GM12874 (cell line): ENCODE results near the gene TARS1.

Experiments
- TF ChIP-seq, protein P1 (sequence below): IDR thresholded peaks from 2 replicates; pipeline ENCODE4 v1.5.1; 2011; ENCODE audit warnings: low read depth, mild to moderate bottlenecking, control low read depth, low read length, moderate library complexity; ENCODE audit not compliant: insufficient read depth

The TARS1 gene

GRCh38 chr5:33462456-33462855 is 21.7 kb downstream of the TARS1 start:
- TF ChIP-seq, protein P1, sequence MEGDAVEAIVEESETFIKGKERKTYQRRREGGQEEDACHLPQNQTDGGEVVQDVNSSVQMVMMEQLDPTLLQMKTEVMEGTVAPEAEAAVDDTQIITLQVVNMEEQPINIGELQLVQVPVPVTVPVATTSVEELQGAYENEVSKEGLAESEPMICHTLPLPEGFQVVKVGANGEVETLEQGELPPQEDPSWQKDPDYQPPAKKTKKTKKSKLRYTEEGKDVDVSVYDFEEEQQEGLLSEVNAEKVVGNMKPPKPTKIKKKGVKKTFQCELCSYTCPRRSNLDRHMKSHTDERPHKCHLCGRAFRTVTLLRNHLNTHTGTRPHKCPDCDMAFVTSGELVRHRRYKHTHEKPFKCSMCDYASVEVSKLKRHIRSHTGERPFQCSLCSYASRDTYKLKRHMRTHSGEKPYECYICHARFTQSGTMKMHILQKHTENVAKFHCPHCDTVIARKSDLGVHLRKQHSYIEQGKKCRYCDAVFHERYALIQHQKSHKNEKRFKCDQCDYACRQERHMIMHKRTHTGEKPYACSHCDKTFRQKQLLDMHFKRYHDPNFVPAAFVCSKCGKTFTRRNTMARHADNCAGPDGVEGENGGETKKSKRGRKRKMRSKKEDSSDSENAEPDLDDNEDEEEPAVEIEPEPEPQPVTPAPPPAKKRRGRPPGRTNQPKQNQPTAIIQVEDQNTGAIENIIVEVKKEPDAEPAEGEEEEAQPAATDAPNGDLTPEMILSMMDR = no peak

DNA sequence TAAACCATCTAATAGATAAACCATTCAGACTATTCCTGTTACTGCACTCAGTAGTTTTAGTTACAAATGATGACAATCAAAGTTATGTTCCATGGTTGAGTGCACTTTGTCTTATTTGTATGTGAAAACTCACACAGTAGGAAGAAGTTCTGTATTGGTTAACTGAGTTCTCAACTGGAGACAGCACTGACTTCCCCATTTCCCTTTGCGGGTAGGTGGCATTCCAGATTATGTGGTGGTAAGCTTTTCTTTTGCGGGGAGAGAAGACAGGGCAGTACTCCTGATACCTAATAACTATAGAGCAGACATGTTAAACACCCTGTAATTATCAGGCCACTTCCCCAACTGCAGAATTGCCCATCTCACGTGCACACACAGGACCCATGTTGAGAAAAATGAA is 24.4 kb downstream of the TARS1 start:
- TF ChIP-seq, protein P1 = no peak

DNA sequence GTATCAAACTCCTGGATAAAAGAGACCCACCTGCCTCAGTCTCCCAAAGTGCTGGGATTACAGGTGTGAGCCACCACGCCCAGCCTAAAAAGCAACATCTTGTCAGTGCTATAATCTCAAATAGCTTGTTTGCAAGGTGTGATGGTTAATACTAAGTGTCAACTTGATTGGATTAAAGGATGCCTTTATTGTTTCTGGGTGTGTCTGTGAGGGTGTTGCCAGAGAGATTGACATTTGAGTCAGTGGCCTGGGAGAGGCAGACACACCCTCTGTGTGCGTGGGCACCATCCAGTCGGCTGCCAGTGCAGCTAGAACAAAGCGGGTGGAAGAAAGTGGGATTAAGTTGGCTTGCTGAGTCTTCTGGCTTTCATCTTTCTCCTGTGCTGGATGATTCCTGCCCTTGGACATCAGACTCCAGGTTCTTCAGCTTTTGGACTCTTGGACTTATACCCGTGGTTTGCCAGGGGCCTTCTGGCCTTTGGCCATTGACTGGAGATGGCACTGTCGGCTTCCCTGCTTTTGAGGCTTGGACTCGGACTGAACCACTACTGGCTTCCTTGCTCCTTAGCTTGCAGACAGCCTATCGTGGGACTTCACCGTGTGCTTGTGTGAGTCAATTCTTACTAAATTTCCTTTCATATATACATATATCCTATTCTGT is 28.1 kb downstream of the TARS1 start:
- TF ChIP-seq, protein P1 = no peak

GRCh38 chr5:33470544-33470943 is 29.8 kb downstream of the TARS1 start:
- TF ChIP-seq, protein P1 = no peak

- TF ChIP-seq, protein P1 = no peak
These were observed 32.1 kb downstream of the TARS1 start for GRCh38 chr5:33472805-33473409.

GRCh38 chr5:33474004-33474403 is 33.2 kb downstream of the TARS1 start:
- TF ChIP-seq, protein P1 = no peak

- TF ChIP-seq, protein P1 = no peak
These were observed 34.2 kb downstream of the TARS1 start for GRCh38 chr5:33474931-33475499.
